HepG2 (cell line): ENCODE results near the gene IL1A. TPM values are rescaled to one million over a fixed set of nuclear protein-coding genes. Genes with fewer than 3 reads are reported as not detected.

Source experiments
- FOSL1 ChIP-seq: sonication (generic); formaldehyde crosslinking; IDR thresholded peaks from 2 replicates; pipeline ENCODE4 v1.9.0; 2021; ENCODE audit warnings: missing genetic modification reagents, borderline replicate concordance
- GATA4 ChIP-seq: sonication (generic); IDR thresholded peaks from 2 replicates; pipeline ENCODE4 v1.6.1; 2016; ENCODE audit warnings: antibody characterized with exemption, low read depth, borderline replicate concordance
- HHEX ChIP-seq: IDR thresholded peaks from 2 replicates; pipeline ENCODE4 v1.6.1; 2016; ENCODE audit warnings: control low read depth
- polyA plus RNA-seq, 8 experiments: library from polyadenylated mRNA; depleted of rRNA in 3 of 8; stranded (reverse) in 7 of 8; unstranded in 1 of 8; fragments of >200 nt; fragmentation: Illumina TruSeq in 4 of 8; extraction: Trizol in 4 of 8; gene quantifications; 2 replicates each; pipeline versions ENCODE4 v1.2.1 to v1.2.3, GENCODE V29; 2011 to 2016; ENCODE audit warnings: low read depth in 4 of 8, missing spikeins in 1 of 8, mixed read lengths in 1 of 8; ENCODE audit not compliant: insufficient read depth in 1 of 8
- total RNA-seq, 5 experiments: library from RNA; depleted of rRNA; stranded (reverse); fragments of >200 nt; fragmentation: Illumina TruSeq; extraction: Trizol; gene quantifications; 2 replicates each; pipeline ENCODE4 v1.2.3, GENCODE V29; 2016; ENCODE audit warnings: low read depth in 1 of 5
- TF ChIP-seq, protein P1 (sequence below): sonication (generic); IDR thresholded peaks from 2 replicates; pipeline ENCODE4 v1.6.1; 2016; ENCODE audit warnings: low read depth, borderline replicate concordance
- TF ChIP-seq, protein P2 (sequence below): sonication (generic); formaldehyde crosslinking; IDR thresholded peaks from 2 replicates; pipeline ENCODE4 v1.4.0; 2020; ENCODE audit warnings: missing genetic modification reagents
- TF ChIP-seq, protein P3 (sequence below), 2 experiments: fragments of 450-650 bp in 1 of 2; sonication (generic) in 1 of 2; formaldehyde crosslinking in 1 of 2; IDR thresholded peaks; 2 replicates each; pipeline versions ENCODE4 v1.6.1 to v1.8.0; 2016 to 2022; ENCODE audit warnings: antibody characterized with exemption in 1 of 2, mild to moderate bottlenecking in 1 of 2, missing genetic modification reagents in 1 of 2

IL1A gene
- total and polyA plus RNA-seq, 2 of the 13 experiments (the other 11 are each of a cell fraction or from before 2014, with no cell fraction given), result not detected

DNA sequence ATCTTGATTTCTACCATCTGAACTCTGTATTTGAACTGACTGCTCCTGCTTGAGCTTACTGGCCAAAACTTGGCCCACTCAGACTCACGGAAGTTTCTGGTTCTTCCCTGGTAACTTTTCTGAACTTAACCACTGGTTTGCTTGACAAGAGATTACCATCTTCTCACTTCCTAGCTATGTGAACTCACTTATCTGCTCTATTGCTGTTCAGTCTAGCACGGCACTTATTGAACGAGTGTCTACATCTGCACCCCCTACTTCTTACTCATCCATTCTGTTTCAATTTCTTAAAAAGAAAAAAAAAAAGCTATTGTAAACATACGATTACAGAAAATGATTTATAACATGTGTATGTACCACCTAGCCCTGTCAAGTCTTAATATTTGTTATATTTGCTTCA is 28.8 kb downstream of the IL1A start (continued):
- TF ChIP-seq, protein P1, sequence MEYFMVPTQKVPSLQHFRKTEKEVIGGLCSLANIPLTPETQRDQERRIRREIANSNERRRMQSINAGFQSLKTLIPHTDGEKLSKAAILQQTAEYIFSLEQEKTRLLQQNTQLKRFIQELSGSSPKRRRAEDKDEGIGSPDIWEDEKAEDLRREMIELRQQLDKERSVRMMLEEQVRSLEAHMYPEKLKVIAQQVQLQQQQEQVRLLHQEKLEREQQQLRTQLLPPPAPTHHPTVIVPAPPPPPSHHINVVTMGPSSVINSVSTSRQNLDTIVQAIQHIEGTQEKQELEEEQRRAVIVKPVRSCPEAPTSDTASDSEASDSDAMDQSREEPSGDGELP, result no peak
- TF ChIP-seq, protein P2, sequence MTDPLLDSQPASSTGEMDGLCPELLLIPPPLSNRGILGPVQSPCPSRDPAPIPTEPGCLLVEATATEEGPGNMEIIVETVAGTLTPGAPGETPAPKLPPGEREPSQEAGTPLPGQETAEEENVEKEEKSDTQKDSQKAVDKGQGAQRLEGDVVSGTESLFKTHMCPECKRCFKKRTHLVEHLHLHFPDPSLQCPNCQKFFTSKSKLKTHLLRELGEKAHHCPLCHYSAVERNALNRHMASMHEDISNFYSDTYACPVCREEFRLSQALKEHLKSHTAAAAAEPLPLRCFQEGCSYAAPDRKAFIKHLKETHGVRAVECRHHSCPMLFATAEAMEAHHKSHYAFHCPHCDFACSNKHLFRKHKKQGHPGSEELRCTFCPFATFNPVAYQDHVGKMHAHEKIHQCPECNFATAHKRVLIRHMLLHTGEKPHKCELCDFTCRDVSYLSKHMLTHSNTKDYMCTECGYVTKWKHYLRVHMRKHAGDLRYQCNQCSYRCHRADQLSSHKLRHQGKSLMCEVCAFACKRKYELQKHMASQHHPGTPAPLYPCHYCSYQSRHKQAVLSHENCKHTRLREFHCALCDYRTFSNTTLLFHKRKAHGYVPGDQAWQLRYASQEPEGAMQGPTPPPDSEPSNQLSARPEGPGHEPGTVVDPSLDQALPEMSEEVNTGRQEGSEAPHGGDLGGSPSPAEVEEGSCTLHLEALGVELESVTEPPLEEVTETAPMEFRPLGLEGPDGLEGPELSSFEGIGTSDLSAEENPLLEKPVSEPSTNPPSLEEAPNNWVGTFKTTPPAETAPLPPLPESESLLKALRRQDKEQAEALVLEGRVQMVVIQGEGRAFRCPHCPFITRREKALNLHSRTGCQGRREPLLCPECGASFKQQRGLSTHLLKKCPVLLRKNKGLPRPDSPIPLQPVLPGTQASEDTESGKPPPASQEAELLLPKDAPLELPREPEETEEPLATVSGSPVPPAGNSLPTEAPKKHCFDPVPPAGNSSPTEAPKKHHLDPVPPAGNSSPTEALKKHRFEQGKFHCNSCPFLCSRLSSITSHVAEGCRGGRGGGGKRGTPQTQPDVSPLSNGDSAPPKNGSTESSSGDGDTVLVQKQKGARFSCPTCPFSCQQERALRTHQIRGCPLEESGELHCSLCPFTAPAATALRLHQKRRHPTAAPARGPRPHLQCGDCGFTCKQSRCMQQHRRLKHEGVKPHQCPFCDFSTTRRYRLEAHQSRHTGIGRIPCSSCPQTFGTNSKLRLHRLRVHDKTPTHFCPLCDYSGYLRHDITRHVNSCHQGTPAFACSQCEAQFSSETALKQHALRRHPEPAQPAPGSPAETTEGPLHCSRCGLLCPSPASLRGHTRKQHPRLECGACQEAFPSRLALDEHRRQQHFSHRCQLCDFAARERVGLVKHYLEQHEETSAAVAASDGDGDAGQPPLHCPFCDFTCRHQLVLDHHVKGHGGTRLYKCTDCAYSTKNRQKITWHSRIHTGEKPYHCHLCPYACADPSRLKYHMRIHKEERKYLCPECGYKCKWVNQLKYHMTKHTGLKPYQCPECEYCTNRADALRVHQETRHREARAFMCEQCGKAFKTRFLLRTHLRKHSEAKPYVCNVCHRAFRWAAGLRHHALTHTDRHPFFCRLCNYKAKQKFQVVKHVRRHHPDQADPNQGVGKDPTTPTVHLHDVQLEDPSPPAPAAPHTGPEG (CRISPR knock-in tag), result no peak
- TF ChIP-seq, protein P3, sequence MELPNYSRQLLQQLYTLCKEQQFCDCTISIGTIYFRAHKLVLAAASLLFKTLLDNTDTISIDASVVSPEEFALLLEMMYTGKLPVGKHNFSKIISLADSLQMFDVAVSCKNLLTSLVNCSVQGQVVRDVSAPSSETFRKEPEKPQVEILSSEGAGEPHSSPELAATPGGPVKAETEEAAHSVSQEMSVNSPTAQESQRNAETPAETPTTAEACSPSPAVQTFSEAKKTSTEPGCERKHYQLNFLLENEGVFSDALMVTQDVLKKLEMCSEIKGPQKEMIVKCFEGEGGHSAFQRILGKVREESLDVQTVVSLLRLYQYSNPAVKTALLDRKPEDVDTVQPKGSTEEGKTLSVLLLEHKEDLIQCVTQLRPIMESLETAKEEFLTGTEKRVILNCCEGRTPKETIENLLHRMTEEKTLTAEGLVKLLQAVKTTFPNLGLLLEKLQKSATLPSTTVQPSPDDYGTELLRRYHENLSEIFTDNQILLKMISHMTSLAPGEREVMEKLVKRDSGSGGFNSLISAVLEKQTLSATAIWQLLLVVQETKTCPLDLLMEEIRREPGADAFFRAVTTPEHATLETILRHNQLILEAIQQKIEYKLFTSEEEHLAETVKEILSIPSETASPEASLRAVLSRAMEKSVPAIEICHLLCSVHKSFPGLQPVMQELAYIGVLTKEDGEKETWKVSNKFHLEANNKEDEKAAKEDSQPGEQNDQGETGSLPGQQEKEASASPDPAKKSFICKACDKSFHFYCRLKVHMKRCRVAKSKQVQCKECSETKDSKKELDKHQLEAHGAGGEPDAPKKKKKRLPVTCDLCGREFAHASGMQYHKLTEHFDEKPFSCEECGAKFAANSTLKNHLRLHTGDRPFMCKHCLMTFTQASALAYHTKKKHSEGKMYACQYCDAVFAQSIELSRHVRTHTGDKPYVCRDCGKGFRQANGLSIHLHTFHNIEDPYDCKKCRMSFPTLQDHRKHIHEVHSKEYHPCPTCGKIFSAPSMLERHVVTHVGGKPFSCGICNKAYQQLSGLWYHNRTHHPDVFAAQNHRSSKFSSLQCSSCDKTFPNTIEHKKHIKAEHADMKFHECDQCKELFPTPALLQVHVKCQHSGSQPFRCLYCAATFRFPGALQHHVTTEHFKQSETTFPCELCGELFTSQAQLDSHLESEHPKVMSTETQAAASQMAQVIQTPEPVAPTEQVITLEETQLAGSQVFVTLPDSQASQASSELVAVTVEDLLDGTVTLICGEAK (IDR thresholded peaks at IDR 0.05), result no peak
- TF ChIP-seq, protein P3 (CRISPR knock-in tag; IDR thresholded peaks at IDR 0.05), result no peak
- TF ChIP-seq FOSL1, result no peak
- no peak for TF ChIP-seq GATA4
- no peak for TF ChIP-seq HHEX (CRISPR knock-in tag)
- TF ChIP-seq, all 625 proteins: peak for 0
